GM12878 (cell line): Measurements from ENCODE around the gene BEGAIN. TPM values are rescaled to one million over a fixed set of nuclear protein-coding genes. Genes with fewer than 3 reads are reported as not detected.

Experiments used
- ATAC-seq: fragments of 200-7000 bp; cut with Tn5 transposase; 3 replicates; pipeline ENCODE4 v1.9.1; 2020; ENCODE audit warnings: mild to moderate bottlenecking, moderate library complexity
- BruUV-seq: library from RNA; stranded (reverse); fragments of 400-500 nt; replicated peaks from 2 replicates; lab custom pipeline; 2021; lab: Mats Ljungman, UMichigan
- CTCF ChIA-PET: fragments of 300-600 bp; sonication (Branson Sonifier 250); formaldehyde crosslinking; extraction: SDS; loops from one replicate; lab custom pipeline; 2021; ENCODE audit warnings: inconsistent platforms; lab: Yijun Ruan, JAX
- POLR2A ChIA-PET: fragments of 350-600 bp; formaldehyde crosslinking; extraction: SDS; loops from one replicate; lab custom pipeline; 2021; ENCODE audit warnings: inconsistent platforms; lab: Charles Lee
- RAD21 ChIA-PET: fragments of 300-600 bp; sonication (Branson Sonifier 250); formaldehyde crosslinking; loops from one replicate; lab custom pipeline; 2023; ENCODE audit warnings: antibody characterized with exemption; ENCODE audit not compliant: unreplicated experiment; lab: Charles Lee
- SMC1A ChIA-PET: fragments of 300-600 bp; sonication (Branson Sonifier 250); formaldehyde crosslinking; loops from one replicate; lab custom pipeline; 2023; ENCODE audit not compliant: unreplicated experiment, uncharacterized antibody; lab: Charles Lee
- DNase-seq: peaks from one replicate; pipeline ENCODE4 v3.0.0-alpha.2; 2011; ENCODE audit warnings: low read depth, low spot score
- FAIRE-seq: peaks from 3 replicates; lab custom pipeline; 2011; peaks lifted over from hg19 to GRCh38; lab: Jason Lieb, UNC
- H2AFZ ChIP-seq: 2 replicates; pipeline ENCODE4 v1.6.0; 2011; ENCODE audit warnings: low read depth, low read length, control low read depth; ENCODE audit not compliant: control insufficient read depth
- H3K27ac ChIP-seq: 2 replicates; pipeline ENCODE4 v1.5.1; 2011; ENCODE audit warnings: control low read depth; ENCODE audit not compliant: control insufficient read depth, insufficient read depth
- H3K27me3 ChIP-seq, 2 experiments: replicated peaks in 1 of 2; 2 replicates each; pipeline versions ENCODE4 v1.6.0 to v1.6.1; 2011; ENCODE audit warnings: low read length in 1 of 2; ENCODE audit not compliant: control insufficient read depth in 2 of 2, insufficient read depth in 2 of 2
- H3K36me3 ChIP-seq, 2 experiments: 2 replicates each; pipeline ENCODE4 v1.5.1; 2011; ENCODE audit warnings: low read length in 1 of 2; ENCODE audit not compliant: control insufficient read depth in 2 of 2, insufficient read depth in 2 of 2
- H3K4me1 ChIP-seq: 2 replicates; pipeline ENCODE4 v1.6.1; 2011; ENCODE audit warnings: mild to moderate bottlenecking, low read length, moderate library complexity, mixed read lengths; ENCODE audit not compliant: control insufficient read depth, insufficient read depth
- H3K4me2 ChIP-seq: 2 replicates; pipeline ENCODE4 v1.6.0; 2011; ENCODE audit warnings: control low read depth; ENCODE audit not compliant: control insufficient read depth, insufficient read depth
- H3K4me3 ChIP-seq: fragments of 200-600 bp; sonication (generic); 2 replicates; pipeline ENCODE4 v1.5.1; 2016
- H3K79me2 ChIP-seq: 2 replicates; pipeline ENCODE4 v1.6.0; 2011; ENCODE audit warnings: low read length; ENCODE audit not compliant: control insufficient read depth, insufficient read depth
- H3K9ac ChIP-seq: 2 replicates; pipeline ENCODE4 v1.8.0; 2011; ENCODE audit warnings: low read length, control low read depth, mixed read lengths; ENCODE audit not compliant: control insufficient read depth, insufficient read depth
- H3K9me3 ChIP-seq: replicated peaks from 3 replicates; pipeline ENCODE4 v1.5.1; 2011; ENCODE audit warnings: mild to moderate bottlenecking, low read length; ENCODE audit not compliant: control insufficient read depth, insufficient read depth
- H4K20me1 ChIP-seq: 2 replicates; pipeline ENCODE4 v1.6.0; 2011; ENCODE audit not compliant: control insufficient read depth, insufficient read depth
- CTCF ChIP-seq, 3 experiments: IDR thresholded peaks in 2 of 3; conservative IDR thresholded peaks in 1 of 3; 2 replicates each; pipeline ENCODE4 v1.5.1; 2011; ENCODE audit warnings: low read depth in 3 of 3, low read length in 3 of 3, mild to moderate bottlenecking in 3 of 3, control low read depth in 2 of 3, moderate library complexity in 2 of 3, inconsistent platforms in 1 of 3, mixed read lengths in 1 of 3; ENCODE audit not compliant: control insufficient read depth in 2 of 3, insufficient read depth in 1 of 3; ENCODE audit errors: extremely low read depth in 1 of 3
- NFXL1 ChIP-seq: fragments of 450-650 bp; IDR thresholded peaks from 2 replicates; pipeline ENCODE4 v1.6.1; 2017; ENCODE audit warnings: antibody characterized with exemption, mild to moderate bottlenecking, borderline replicate concordance
- SREBF2 ChIP-seq: IDR thresholded peaks from 2 replicates; pipeline ENCODE4 v1.6.1; 2012; ENCODE audit warnings: mild to moderate bottlenecking, low read length
- TARDBP ChIP-seq: IDR thresholded peaks from 2 replicates; pipeline ENCODE4 v1.6.1; 2016; ENCODE audit warnings: borderline replicate concordance
- WGBS: methylation state at CpG from one replicate; pipeline ENCODE4 v1.1.6; 2016; ENCODE audit warnings: low lambda C conversion rate; ENCODE audit not compliant: insufficient replicate concordance, insufficient coverage; ENCODE audit errors: missing lambda C conversion rate; 5-methylcytosine and 5-hydroxymethylcytosine counted together
- in situ Hi-C: fragments of 300-500 bp; cut with MboI; formaldehyde crosslinking; loops from 9 replicates; pipeline ENCODE4 v1.14.3; 2018; ENCODE audit warnings: mixed read lengths
- intact Hi-C: fragments of 100-400 bp; cut with micrococcal nuclease; formaldehyde crosslinking; loops from one replicate; pipeline ENCODE4 v1.14.2; 2022; ENCODE audit not compliant: unreplicated experiment
- polyA plus RNA-seq, 11 experiments: library from polyadenylated mRNA; depleted of rRNA in 4 of 11; unstranded in 6 of 11; stranded (reverse) in 5 of 11; fragments of >200 nt; fragmentation: Nextera tagmentation in 4 of 11; fragmentation: Illumina TruSeq in 1 of 11; extraction: Ambion mirVana in 4 of 11; extraction: Trizol in 1 of 11; gene quantifications; 1 replicate in 1 of 11; 2 replicates in 10 of 11; pipeline versions ENCODE4 v1.2.1 to v1.2.3, GENCODE V29; 2011 to 2016; ENCODE audit warnings: inconsistent platforms in 2 of 11, missing spikeins in 2 of 11, low read depth in 1 of 11
- total RNA-seq, 4 experiments: library from RNA; depleted of rRNA in 3 of 4; stranded (reverse); fragments of >200 nt in 3 of 4; fragmentation: Illumina TruSeq in 1 of 4; extraction: Trizol in 1 of 4; gene quantifications; 2 replicates each; pipeline versions ENCODE4 v1.2.1 to v1.2.3, GENCODE V29; 2013 to 2021
- TF ChIP-seq, protein P1 (sequence below): fragments of 450-650 bp; formaldehyde crosslinking; IDR thresholded peaks from 2 replicates; pipeline ENCODE4 v1.5.0; 2022; ENCODE audit warnings: mild to moderate bottlenecking, missing genetic modification characterization

The BEGAIN gene
- total and polyA plus RNA-seq, 10 of the 15 experiments (the other 5 are each of a cell fraction or from before 2014, with no cell fraction given), result 0.01 to 0.31 (median 0.06) TPM; not detected in 5

DNA sequence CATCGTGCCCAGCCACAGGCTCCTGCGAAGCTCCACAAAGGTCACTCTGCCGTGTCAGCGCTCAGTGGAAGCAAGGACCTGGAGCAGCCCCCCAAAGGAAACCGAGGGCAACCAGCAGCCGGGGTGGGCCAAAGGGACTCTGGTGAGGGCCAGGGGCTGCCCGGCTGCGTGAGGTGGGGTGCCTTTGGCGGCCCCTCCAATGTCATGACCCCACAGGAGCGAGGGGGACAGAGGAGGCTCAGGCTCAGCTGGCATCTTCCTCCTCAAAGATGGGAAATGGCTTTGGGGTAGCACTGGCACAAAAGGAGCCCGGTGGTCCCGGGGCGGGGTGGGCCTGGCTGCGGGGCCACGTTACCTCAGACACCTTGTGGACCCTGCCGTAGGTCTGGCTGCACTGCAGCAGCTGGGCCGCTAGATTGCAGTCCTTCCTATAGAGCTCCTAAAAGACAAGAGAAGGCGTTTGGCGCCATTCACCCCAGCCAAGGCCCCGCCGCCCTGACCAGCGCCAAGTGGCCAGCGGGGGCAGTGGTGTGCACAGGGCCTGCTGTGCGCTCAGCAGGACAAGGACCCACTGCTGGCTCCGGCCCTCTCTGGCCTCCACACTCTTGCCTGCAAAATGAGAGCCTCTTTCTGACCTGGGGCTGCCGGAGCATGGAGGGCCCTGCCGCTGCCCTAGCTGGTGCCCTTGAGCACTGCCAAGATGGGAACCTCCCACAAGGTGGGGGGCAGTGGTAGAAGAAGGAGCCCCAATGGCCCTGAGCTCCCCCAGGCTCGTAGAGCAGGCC lies 46.9 kb downstream of the BEGAIN start:
- SMC1A ChIA-PET, result no interaction called here
- H4K20me1 ChIP-seq, result no peaks in the 10 kb centered on the region
- H3K4me3 ChIP-seq, result no peak overlapping the region
- H3K27me3 ChIP-seq, result no peaks in the 10 kb centered on the region
- in situ Hi-C loops (no loop called here), intact Hi-C loops (no loop called here)
- H3K4me1 ChIP-seq, result no peaks in the 10 kb centered on the region
- CTCF ChIA-PET, result no interaction called here
- RAD21 ChIA-PET, result no interaction called here
- no peaks in the 10 kb centered on the region for H3K79me2 ChIP-seq
- no TSS peak for BruUV-seq
- no peak overlapping the region for H2AFZ ChIP-seq
- H3K36me3 ChIP-seq, result no peaks in the 10 kb centered on the region; a peak in 1 of 4 replicates
- H3K27ac ChIP-seq, result no peak overlapping the region
- DNase-seq, result no peak
- no peak for FAIRE-seq
- H3K9ac ChIP-seq, result no peak overlapping the region
- peak; percentile 52 for ATAC-seq
- no peak overlapping the region for H3K4me2 ChIP-seq
- 70% methylated on average over 28 of the region's 28 CpGs for WGBS
- H3K9me3 ChIP-seq, result no peaks in the 10 kb centered on the region
- POLR2A ChIA-PET, result no interaction called here
- TF ChIP-seq NFXL1 (no peak), TARDBP (no peak), CTCF (IDR thresholded peaks at IDR 0.05 in 2 of 3, conservative IDR thresholded peaks at IDR 0.05 in 1 of 3; ENCODE audit: control insufficient read depth in 2 of 3, extremely low read depth in 1 of 3, insufficient read depth in 1 of 3, low read depth in 3 of 3, low read length in 3 of 3) (peak in 1 of 3 experiments; percentile 26; a peak in 1 of 6 replicates), SREBF2 (no peak)
- TF ChIP-seq, protein P1, sequence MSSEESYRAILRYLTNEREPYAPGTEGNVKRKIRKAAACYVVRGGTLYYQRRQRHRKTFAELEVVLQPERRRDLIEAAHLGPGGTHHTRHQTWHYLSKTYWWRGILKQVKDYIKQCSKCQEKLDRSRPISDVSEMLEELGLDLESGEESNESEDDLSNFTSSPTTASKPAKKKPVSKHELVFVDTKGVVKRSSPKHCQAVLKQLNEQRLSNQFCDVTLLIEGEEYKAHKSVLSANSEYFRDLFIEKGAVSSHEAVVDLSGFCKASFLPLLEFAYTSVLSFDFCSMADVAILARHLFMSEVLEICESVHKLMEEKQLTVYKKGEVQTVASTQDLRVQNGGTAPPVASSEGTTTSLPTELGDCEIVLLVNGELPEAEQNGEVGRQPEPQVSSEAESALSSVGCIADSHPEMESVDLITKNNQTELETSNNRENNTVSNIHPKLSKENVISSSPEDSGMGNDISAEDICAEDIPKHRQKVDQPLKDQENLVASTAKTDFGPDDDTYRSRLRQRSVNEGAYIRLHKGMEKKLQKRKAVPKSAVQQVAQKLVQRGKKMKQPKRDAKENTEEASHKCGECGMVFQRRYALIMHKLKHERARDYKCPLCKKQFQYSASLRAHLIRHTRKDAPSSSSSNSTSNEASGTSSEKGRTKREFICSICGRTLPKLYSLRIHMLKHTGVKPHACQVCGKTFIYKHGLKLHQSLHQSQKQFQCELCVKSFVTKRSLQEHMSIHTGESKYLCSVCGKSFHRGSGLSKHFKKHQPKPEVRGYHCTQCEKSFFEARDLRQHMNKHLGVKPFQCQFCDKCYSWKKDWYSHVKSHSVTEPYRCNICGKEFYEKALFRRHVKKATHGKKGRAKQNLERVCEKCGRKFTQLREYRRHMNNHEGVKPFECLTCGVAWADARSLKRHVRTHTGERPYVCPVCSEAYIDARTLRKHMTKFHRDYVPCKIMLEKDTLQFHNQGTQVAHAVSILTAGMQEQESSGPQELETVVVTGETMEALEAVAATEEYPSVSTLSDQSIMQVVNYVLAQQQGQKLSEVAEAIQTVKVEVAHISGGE (CRISPR knock-in tag), result no peak
